HUES6 (cell line): ENCODE measurements around the gene CALY.
A peak's percentile ranks its signal among the peaks of the same experiment; 100 is the strongest.

Source experiments
- H3K27ac ChIP-seq: 2 replicates; pipeline ENCODE4 v1.7.0; 2013; ENCODE audit warnings: low read depth, mild to moderate bottlenecking, low read length, inconsistent platforms
- H3K27me3 ChIP-seq: 2 replicates; pipeline ENCODE4 v1.6.1; 2013; ENCODE audit warnings: low read length; ENCODE audit not compliant: control insufficient read depth, insufficient read depth
- H3K36me3 ChIP-seq: 2 replicates; pipeline ENCODE4 v1.6.1; 2013; ENCODE audit warnings: low read length; ENCODE audit not compliant: control insufficient read depth, insufficient read depth
- H3K4me1 ChIP-seq: 2 replicates; pipeline ENCODE4 v1.6.1; 2013; ENCODE audit warnings: low read length; ENCODE audit not compliant: control insufficient read depth, insufficient read depth
- H3K4me3 ChIP-seq: 2 replicates; pipeline ENCODE4 v1.5.1; 2013; ENCODE audit warnings: low read depth, low read length
- H3K9ac ChIP-seq: one replicate; pipeline ENCODE4 v1.6.1; 2013; ENCODE audit warnings: mild to moderate bottlenecking, low read length
- H3K9me3 ChIP-seq: 2 replicates; pipeline ENCODE4 v1.6.1; 2013; ENCODE audit warnings: low read depth, low read length; ENCODE audit not compliant: control insufficient read depth, insufficient read depth

The CALY gene

DNA sequence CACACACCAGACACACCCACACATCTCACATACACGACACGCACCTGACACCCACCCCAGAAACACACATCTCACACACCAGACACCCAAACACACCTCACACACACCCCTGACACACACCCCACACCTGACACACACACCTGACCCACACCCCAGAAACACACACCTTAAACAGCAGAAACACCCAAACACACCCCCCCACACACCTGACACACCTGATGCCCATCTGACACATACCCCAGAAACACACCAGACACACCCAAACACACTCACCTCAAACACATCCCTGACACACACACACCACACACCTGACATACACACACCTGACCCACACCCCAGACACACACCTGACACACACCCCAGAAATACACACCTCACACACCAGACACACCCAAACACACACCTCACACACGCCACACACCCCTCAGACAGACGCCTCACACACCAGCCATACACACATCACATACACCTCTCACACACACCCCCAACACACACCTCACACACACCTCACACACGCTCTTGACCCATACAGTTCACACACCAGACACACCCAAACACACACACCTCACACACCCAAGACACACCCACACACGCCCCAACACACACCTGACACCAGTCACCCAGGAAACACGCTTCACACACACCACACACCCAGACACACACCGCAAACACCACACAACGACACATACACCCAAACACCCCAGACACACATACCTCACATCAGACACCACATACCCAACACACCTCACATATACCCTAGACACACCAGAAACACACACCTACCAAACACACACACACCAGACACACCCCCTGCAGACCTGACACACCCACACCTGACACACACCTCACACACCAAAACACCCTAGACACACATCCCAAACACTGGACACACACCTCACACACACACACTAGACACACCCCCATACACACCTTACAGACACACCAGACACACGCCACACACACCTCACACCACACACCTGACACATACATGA lies 1.7 kb upstream of the CALY start:
- Histone ChIP-seq H3K36me3 (no peaks in the 10 kb centered on the region), H3K27ac (no peak overlapping the region), H3K4me3 (no peak overlapping the region), H3K27me3 (peaks cover 81% of the 10 kb centered on the region), H3K9ac (no peak overlapping the region), H3K9me3 (no peaks in the 10 kb centered on the region; the same call in 1 of the 2 replicates), H3K4me1 (peaks cover 5% of the 10 kb centered on the region)

GRCh38 chr10:133337370-133337725 lies 652 bp upstream of the CALY start:
- H3K4me3 ChIP-seq = no peak overlapping the region
- no peaks in the 10 kb centered on the region for H3K36me3 ChIP-seq
- H3K27ac ChIP-seq = no peak overlapping the region
- H3K27me3 ChIP-seq = peaks cover 91% of the 10 kb centered on the region
- no peak overlapping the region for H3K9ac ChIP-seq
- no peaks in the 10 kb centered on the region; the same call in 1 of the 2 replicates for H3K9me3 ChIP-seq
- H3K4me1 ChIP-seq = peaks cover 3% of the 10 kb centered on the region; the same call in 1 of the 2 replicates

GRCh38 chr10:133336118-133336576 lies 549 bp downstream of the CALY start:
- no peak overlapping the region for H3K9ac ChIP-seq
- H3K36me3 ChIP-seq = no peaks in the 10 kb centered on the region
- H3K4me1 ChIP-seq = peaks cover 3% of the 10 kb centered on the region; the same call in 1 of the 2 replicates
- no peaks in the 10 kb centered on the region; the same call in 1 of the 2 replicates for H3K9me3 ChIP-seq
- H3K27ac ChIP-seq = no peak overlapping the region
- no peak overlapping the region for H3K4me3 ChIP-seq
- H3K27me3 ChIP-seq = peaks cover 94% of the 10 kb centered on the region

DNA sequence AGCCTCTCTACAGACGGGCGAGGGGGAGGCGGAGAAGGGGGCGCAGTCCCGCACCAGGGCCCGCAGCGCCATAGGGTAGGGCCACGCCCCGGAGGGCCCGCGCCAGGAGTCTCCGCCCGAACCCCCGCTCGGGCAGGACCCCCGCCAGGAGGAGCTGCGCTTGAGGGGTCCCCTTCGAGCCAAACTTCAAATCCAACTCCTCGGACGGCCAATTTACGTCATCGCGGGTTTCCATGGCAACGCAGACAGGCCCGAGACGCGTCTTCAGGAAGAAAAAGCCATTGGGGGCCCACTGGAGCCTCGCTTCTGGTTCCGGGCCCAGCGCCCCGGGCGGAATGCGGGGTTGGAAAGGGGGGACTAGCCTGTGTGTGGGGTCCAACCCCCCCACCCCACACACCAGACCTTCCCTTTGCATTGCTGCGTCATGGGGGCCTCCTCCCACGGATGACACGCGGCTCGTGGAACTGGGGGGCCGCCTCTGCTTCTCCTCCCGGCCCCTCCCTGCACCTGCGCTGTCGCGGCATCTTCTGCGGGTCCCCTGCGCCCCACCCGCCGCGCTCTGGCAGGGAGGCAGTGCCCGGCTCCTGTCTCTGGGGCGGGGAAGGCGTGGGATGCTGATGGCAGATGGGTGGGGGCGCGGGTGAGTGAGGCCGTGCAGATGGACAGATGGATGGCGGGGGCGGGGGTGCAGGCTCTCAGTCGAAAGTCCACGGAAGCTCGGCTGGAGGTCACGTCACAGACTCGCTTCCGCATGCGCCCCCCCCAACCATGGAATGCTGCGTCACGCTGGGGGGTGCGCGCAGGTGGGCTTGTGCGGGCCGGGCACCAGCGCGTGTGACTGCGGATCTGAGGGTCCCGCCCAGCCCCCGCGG lies 1.2 kb downstream of the CALY start:
- Histone ChIP-seq H3K4me3 (peak overlapping the region; percentile 62), H3K36me3 (no peaks in the 10 kb centered on the region), H3K9me3 (no peaks in the 10 kb centered on the region; the same call in 1 of the 2 replicates), H3K27ac (no peak overlapping the region), H3K9ac (no peak overlapping the region), H3K27me3 (peaks cover 97% of the 10 kb centered on the region), H3K4me1 (peaks cover 3% of the 10 kb centered on the region; the same call in 1 of the 2 replicates)

DNA sequence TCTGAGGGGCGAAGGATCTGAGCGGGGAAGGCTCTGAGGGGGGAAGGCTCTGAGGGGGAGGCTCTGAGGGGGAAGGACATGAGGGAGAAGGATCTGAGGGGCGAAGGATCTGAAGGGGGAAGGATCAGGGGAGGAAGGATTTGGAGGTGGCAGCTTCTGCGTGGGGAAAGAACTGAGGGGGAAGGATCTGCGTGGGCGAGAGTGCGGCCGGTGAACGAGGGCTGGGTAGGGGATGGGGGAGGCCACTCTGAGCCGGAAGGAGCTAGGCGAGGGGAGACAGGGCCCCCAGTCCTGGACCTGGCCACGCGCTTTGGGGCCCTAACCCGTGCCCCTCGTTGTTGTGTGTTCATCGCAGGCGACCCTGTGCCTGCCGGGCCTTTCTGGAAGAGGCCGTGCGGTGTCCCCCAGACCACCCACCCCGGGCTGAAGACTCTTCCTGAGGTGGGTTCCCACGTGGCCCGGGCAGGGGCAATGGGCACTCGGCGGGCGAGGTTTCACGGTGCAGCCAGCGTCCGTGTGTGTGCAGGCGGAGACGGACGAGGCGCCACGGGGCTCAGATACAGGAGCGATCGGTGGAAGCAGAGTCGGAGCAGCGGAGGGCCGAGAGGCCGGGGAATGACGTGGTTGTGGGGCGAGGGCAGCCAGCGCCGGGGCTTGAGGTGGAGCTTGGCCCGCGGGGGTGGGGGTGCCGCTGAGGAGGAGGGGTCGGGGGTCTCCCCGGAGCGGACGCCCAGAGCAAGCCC lies 2.0 kb downstream of the CALY start:
- no peaks in the 10 kb centered on the region; the same call in 1 of the 2 replicates for H3K9me3 ChIP-seq
- no peaks in the 10 kb centered on the region for H3K36me3 ChIP-seq
- no peak overlapping the region for H3K9ac ChIP-seq
- no peak overlapping the region for H3K27ac ChIP-seq
- peak overlapping the region; percentile 62 for H3K4me3 ChIP-seq
- peaks cover 3% of the 10 kb centered on the region; the same call in 1 of the 2 replicates for H3K4me1 ChIP-seq
- peaks cover 94% of the 10 kb centered on the region for H3K27me3 ChIP-seq

GRCh38 chr10:133332936-133333699 lies 3.6 kb downstream of the CALY start:
- no peak overlapping the region for H3K9ac ChIP-seq
- peaks cover 94% of the 10 kb centered on the region for H3K27me3 ChIP-seq
- H3K36me3 ChIP-seq = no peaks in the 10 kb centered on the region
- no peak overlapping the region for H3K27ac ChIP-seq
- H3K4me1 ChIP-seq = peaks cover 11% of the 10 kb centered on the region
- H3K9me3 ChIP-seq = no peaks in the 10 kb centered on the region
- H3K4me3 ChIP-seq = no peak overlapping the region

DNA sequence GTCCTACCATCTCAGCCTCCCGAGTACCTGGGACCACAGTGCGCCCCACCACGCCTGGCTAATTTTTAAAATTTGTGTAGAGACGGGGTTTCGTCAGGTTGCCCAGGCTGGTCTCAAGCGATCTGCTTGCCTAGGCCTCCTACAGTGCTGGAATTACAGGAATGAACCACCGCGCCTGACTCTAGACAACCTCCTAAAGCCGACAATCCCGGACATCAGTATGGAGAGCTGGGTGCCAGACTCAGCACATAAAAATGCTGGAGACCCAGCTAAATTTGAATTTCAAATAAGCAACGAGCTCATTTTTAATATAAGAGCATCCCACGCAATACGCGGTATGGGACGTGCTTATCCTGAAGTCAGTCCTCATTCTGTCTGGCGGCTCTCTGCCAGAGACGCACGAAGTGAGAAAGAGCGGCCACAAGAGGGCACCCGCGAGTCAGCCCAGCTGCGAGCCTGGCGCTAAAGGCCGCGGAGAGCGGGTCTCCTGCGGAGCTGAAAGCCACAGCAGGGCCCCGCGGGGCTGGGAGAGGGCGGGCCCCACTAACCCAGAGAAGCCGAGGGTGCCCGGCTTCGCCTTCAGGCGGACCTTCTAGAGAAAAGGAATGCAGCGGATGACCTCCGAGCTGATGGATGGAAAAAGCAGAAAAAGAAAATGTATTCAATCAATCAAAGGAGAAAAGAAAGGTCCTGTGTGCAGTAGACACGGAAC lies 7.0 kb downstream of the CALY start:
- H3K36me3 ChIP-seq = no peaks in the 10 kb centered on the region
- H3K4me3 ChIP-seq = peak overlapping the region; percentile 40; the same call in 1 of the 2 replicates
- no peak overlapping the region for H3K27ac ChIP-seq
- no peaks in the 10 kb centered on the region for H3K9me3 ChIP-seq
- H3K27me3 ChIP-seq = peaks cover 94% of the 10 kb centered on the region
- no peak overlapping the region for H3K9ac ChIP-seq
- peaks cover 22% of the 10 kb centered on the region for H3K4me1 ChIP-seq

GRCh38 chr10:133328358-133329343 lies 8.0 kb downstream of the CALY start:
- Histone ChIP-seq H3K27ac (no peak overlapping the region), H3K36me3 (no peaks in the 10 kb centered on the region), H3K9ac (peak overlapping the region; percentile 7), H3K27me3 (peaks cover 85% of the 10 kb centered on the region), H3K9me3 (no peaks in the 10 kb centered on the region), H3K4me3 (no peak overlapping the region), H3K4me1 (peaks cover 22% of the 10 kb centered on the region)
